HEK293 (cell line): ENCODE data around the gene FBP1.
A peak's percentile ranks its signal among the peaks of the same experiment; 100 is the strongest.

Experiments
- CTCF ChIA-PET: fragments of 350-600 bp; formaldehyde crosslinking; extraction: SDS; loops from one replicate; lab custom pipeline; 2021; ENCODE audit warnings: antibody characterized with exemption; lab: Yijun Ruan, JAX
- POLR2A ChIA-PET: fragments of 300-600 bp; formaldehyde crosslinking; extraction: SDS; loops from one replicate; lab custom pipeline; 2020; ENCODE audit warnings: antibody characterized with exemption, inconsistent platforms; lab: Yijun Ruan, JAX
- H3K27ac ChIP-seq: fragments of 200-500 bp; sonication (Bioruptor generic); 2 replicates; pipeline ENCODE4 v1.5.1; 2014; ENCODE audit warnings: low read depth, low read length, control low read depth, inconsistent platforms; ENCODE audit errors: extremely low read depth
- H3K36me3 ChIP-seq, 2 experiments: fragments of 200-500 bp in 1 of 2; sonication (Bioruptor generic) in 1 of 2; 1 replicate in 1 of 2; 2 replicates in 1 of 2; pipeline ENCODE4 v1.5.1; 2014 to 2017; ENCODE audit warnings: inconsistent platforms in 2 of 2, low read length in 2 of 2; ENCODE audit not compliant: control insufficient read depth in 2 of 2, insufficient read depth in 1 of 2
- H3K4me1 ChIP-seq: fragments of 200-500 bp; sonication (Bioruptor generic); 2 replicates; pipeline ENCODE4 v1.5.1; 2014; ENCODE audit warnings: mild to moderate bottlenecking, low read length, inconsistent platforms; ENCODE audit not compliant: control insufficient read depth, insufficient read depth
- H3K4me3 ChIP-seq: 2 replicates; pipeline ENCODE4 v1.5.1; 2011; ENCODE audit warnings: low read depth, mild to moderate bottlenecking, control low read depth, low read length, moderate library complexity
- H3K9me3 ChIP-seq: fragments of 200-500 bp; sonication (Bioruptor generic); 2 replicates; pipeline ENCODE4 v1.5.1; 2014; ENCODE audit warnings: low read depth, low read length, inconsistent platforms; ENCODE audit not compliant: control insufficient read depth, insufficient read depth
- ATF2 ChIP-seq: fragments of 450-650 bp; formaldehyde crosslinking; IDR thresholded peaks from 2 replicates; pipeline ENCODE4 v1.5.1; 2016; ENCODE audit warnings: missing biosample characterization, missing genetic modification characterization, low read depth
- CTCF ChIP-seq: fragments of 450-650 bp; formaldehyde crosslinking; IDR thresholded peaks from 2 replicates; pipeline ENCODE4 v1.5.1; 2016; ENCODE audit warnings: missing biosample characterization, missing genetic modification characterization
- ZBTB10 ChIP-seq: fragments of 450-650 bp; formaldehyde crosslinking; IDR thresholded peaks from 2 replicates; pipeline ENCODE4 v1.5.1; 2016; ENCODE audit warnings: missing biosample characterization, missing genetic modification characterization
- ZFP3 ChIP-seq: fragments of 450-650 bp; formaldehyde crosslinking; IDR thresholded peaks from 2 replicates; pipeline ENCODE4 v1.5.1; 2016; ENCODE audit warnings: low read depth, missing biosample characterization, missing genetic modification characterization
- ZIC2 ChIP-seq: fragments of 450-650 bp; formaldehyde crosslinking; IDR thresholded peaks from 2 replicates; pipeline ENCODE4 v1.5.1; 2016; ENCODE audit warnings: missing biosample characterization, missing genetic modification characterization
- ZNF133 ChIP-seq: fragments of 450-650 bp; formaldehyde crosslinking; IDR thresholded peaks from 2 replicates; pipeline ENCODE4 v1.5.1; 2016; ENCODE audit warnings: missing biosample characterization, missing genetic modification characterization
- ZNF146 ChIP-seq: fragments of 450-650 bp; formaldehyde crosslinking; IDR thresholded peaks from 2 replicates; pipeline ENCODE4 v1.5.1; 2016; ENCODE audit warnings: missing biosample characterization, missing genetic modification characterization
- ZNF169 ChIP-seq: fragments of 450-650 bp; formaldehyde crosslinking; IDR thresholded peaks from 2 replicates; pipeline ENCODE4 v1.5.1; 2016; ENCODE audit warnings: missing biosample characterization, missing genetic modification characterization
- ZNF274 ChIP-seq, 2 experiments: fragments of 200-500 bp in 1 of 2; fragments of 450-650 bp in 1 of 2; sonication (Bioruptor generic) in 1 of 2; formaldehyde crosslinking in 1 of 2; IDR thresholded peaks; 2 replicates each; pipeline versions ENCODE4 v1.5.1 to v1.6.1; 2014 to 2016; ENCODE audit warnings: borderline replicate concordance in 1 of 2, inconsistent platforms in 1 of 2, low read length in 1 of 2, missing biosample characterization in 1 of 2, missing genetic modification characterization in 1 of 2
- ZNF416 ChIP-seq: fragments of 450-650 bp; formaldehyde crosslinking; IDR thresholded peaks from 2 replicates; pipeline ENCODE4 v1.5.1; 2016; ENCODE audit warnings: missing biosample characterization, missing genetic modification characterization
- ZNF423 ChIP-seq: fragments of 450-650 bp; formaldehyde crosslinking; IDR thresholded peaks from 2 replicates; pipeline ENCODE4 v1.5.1; 2016; ENCODE audit warnings: missing biosample characterization, missing genetic modification characterization
- ZNF544 ChIP-seq: fragments of 450-650 bp; formaldehyde crosslinking; IDR thresholded peaks from 2 replicates; pipeline ENCODE4 v1.5.0; 2017; ENCODE audit warnings: missing biosample characterization, missing genetic modification characterization
- ZNF561 ChIP-seq: fragments of 450-650 bp; IDR thresholded peaks from 2 replicates; pipeline ENCODE4 v1.5.1; 2018; ENCODE audit warnings: missing biosample characterization, missing genetic modification characterization, borderline replicate concordance
- ZNF585B ChIP-seq: fragments of 450-650 bp; formaldehyde crosslinking; IDR thresholded peaks from 2 replicates; pipeline ENCODE4 v1.5.1; 2016; ENCODE audit warnings: missing biosample characterization, missing genetic modification characterization
- ZNF623 ChIP-seq: fragments of 450-650 bp; formaldehyde crosslinking; IDR thresholded peaks from 2 replicates; pipeline ENCODE4 v1.5.1; 2016; ENCODE audit warnings: missing biosample characterization, missing genetic modification characterization
- ZNF654 ChIP-seq: fragments of 450-650 bp; formaldehyde crosslinking; IDR thresholded peaks from 2 replicates; pipeline ENCODE4 v1.5.1; 2016; ENCODE audit warnings: low read depth, missing biosample characterization, missing genetic modification characterization
- ZNF791 ChIP-seq: fragments of 450-650 bp; formaldehyde crosslinking; IDR thresholded peaks from 2 replicates; pipeline ENCODE4 v1.5.1; 2016; ENCODE audit warnings: missing biosample characterization, missing genetic modification characterization
- ZSCAN30 ChIP-seq: fragments of 450-650 bp; IDR thresholded peaks from 2 replicates; pipeline ENCODE4 v1.5.1; 2018; ENCODE audit warnings: missing biosample characterization, mild to moderate bottlenecking, missing genetic modification characterization, moderate library complexity
- TF ChIP-seq, protein P1 (sequence below): fragments of 450-650 bp; formaldehyde crosslinking; IDR thresholded peaks from 2 replicates; pipeline ENCODE4 v1.5.1; 2016; ENCODE audit warnings: missing biosample characterization, missing genetic modification characterization
- TF ChIP-seq, protein P2 (sequence below): fragments of 450-650 bp; formaldehyde crosslinking; IDR thresholded peaks from 2 replicates; pipeline ENCODE4 v1.5.1; 2016; ENCODE audit warnings: missing biosample characterization, missing genetic modification characterization
- TF ChIP-seq, protein P3 (sequence below): fragments of 450-650 bp; formaldehyde crosslinking; IDR thresholded peaks from 2 replicates; pipeline ENCODE4 v1.5.1; 2016; ENCODE audit warnings: missing biosample characterization, missing genetic modification characterization

FBP1 gene

GRCh38 chr9:94685359-94685758 is 46.0 kb upstream of the FBP1 start:
- POLR2A ChIA-PET, result no interaction called here
- Histone ChIP-seq H3K4me1 (no peaks in the 10 kb centered on the region), H3K27ac (no peak overlapping the region), H3K36me3 (no peaks in the 10 kb centered on the region), H3K9me3 (no peaks in the 10 kb centered on the region), H3K4me3 (no peak overlapping the region)
- TF ChIP-seq ZNF133 (0 out of 2 replicates have a peak, but pooled peaks have one; percentile 21), ZNF416 (tag by site-specific recombination) (no peak)
- CTCF ChIA-PET, result interaction anchor here (0.8 to 1.5 kb wide), 3 partner anchors 12 to 19 kb away, joined by 3 read pairs; no protein-coding TSS in a partner anchor

- Histone ChIP-seq H3K36me3 (no peaks in the 10 kb centered on the region), H3K4me3 (no peak overlapping the region), H3K27ac (no peak overlapping the region), H3K9me3 (no peaks in the 10 kb centered on the region), H3K4me1 (no peaks in the 10 kb centered on the region)
- TF ChIP-seq ZIC2 (tag by site-specific recombination), result peak; percentile 21; the same call in 1 of the 2 replicates
- no peak for TF ChIP-seq ZNF544
- peak; percentile 89 for TF ChIP-seq ZNF654
- peak; percentile 87; the same call in 1 of the 2 replicates for TF ChIP-seq ZSCAN30
- TF ChIP-seq CTCF (tag by site-specific recombination), result peak; percentile 57; the same call in 1 of the 2 replicates
- CTCF ChIA-PET, result interaction anchor here (0.6 to 3.8 kb wide), 58 partner anchors 8 to 1649 kb away, joined by 3 to 133 read pairs (median 4); partner anchors contain the start of gene AOPEP
- POLR2A ChIA-PET, result interaction anchor here (1.1 kb wide), 1 partner anchor 12 kb away, joined by 3 read pairs; no protein-coding TSS in a partner anchor
Measured at GRCh38 chr9:94681508-94681907, 42.2 kb upstream of the FBP1 start.

DNA sequence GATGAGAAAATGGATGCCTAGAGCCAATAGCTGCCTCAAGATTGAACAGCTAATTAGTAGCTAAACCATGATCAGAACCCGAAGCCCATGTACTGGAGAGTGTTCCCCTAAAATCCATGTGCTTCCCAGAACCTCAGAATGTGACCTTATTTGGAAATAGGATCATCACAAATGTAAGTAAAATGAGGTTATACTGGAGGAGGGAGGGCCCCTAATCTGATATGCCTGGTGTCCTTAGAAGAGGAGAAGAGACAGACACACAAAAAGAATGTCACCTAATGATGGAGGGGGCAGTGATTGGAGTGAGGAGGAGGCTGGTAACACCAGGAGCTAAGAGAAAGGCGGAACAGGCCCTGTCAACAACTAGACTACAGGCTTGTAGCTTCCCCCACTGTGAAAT is 41.3 kb upstream of the FBP1 start:
- Histone ChIP-seq H3K27ac (no peak overlapping the region), H3K36me3 (no peaks in the 10 kb centered on the region), H3K4me3 (no peak overlapping the region), H3K4me1 (no peaks in the 10 kb centered on the region), H3K9me3 (no peaks in the 10 kb centered on the region)
- POLR2A ChIA-PET, result no interaction called here
- CTCF ChIA-PET, result interaction anchor here (0.7 to 3.8 kb wide), 39 partner anchors 7 to 858 kb away, joined by 3 to 133 read pairs (median 5); partner anchors contain the start of gene AOPEP
- no peak for TF ChIP-seq ZNF423
- TF ChIP-seq ZFP3, result no peak
- no peak for TF ChIP-seq ZNF623
- TF ChIP-seq, protein P1, sequence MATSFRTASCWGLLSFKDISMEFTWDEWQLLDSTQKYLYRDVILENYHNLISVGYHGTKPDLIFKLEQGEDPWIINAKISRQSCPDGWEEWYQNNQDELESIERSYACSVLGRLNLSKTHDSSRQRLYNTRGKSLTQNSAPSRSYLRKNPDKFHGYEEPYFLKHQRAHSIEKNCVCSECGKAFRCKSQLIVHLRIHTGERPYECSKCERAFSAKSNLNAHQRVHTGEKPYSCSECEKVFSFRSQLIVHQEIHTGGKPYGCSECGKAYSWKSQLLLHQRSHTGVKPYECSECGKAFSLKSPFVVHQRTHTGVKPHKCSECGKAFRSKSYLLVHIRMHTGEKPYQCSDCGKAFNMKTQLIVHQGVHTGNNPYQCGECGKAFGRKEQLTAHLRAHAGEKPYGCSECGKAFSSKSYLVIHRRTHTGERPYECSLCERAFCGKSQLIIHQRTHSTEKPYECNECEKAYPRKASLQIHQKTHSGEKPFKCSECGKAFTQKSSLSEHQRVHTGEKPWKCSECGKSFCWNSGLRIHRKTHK (tag by site-specific recombination), result no peak
- no peak for TF ChIP-seq ZBTB10 (tag by site-specific recombination)
- TF ChIP-seq, protein P2, sequence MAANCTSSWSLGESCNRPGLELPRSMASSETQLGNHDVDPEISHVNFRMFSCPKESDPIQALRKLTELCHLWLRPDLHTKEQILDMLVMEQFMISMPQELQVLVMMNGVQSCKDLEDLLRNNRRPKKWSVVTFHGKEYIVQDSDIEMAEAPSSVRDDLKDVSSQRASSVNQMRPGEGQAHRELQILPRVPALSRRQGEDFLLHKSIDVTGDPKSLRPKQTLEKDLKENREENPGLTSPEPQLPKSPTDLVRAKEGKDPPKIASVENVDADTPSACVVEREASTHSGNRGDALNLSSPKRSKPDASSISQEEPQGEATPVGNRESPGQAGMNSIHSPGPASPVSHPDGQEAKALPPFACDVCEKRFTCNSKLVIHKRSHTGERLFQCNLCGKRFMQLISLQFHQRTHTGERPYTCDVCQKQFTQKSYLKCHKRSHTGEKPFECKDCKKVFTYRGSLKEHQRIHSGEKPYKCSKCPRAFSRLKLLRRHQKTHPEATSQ (tag by site-specific recombination), result no peak
- no peak for TF ChIP-seq ZNF585B (tag by site-specific recombination)
- no peak for TF ChIP-seq ZNF274 (IDR thresholded peaks at IDR 0.05; ENCODE audit: low read length)
- no peak for TF ChIP-seq ZNF274 (tag by site-specific recombination; IDR thresholded peaks at IDR 0.05; ENCODE audit: borderline replicate concordance)
- TF ChIP-seq, protein P3, sequence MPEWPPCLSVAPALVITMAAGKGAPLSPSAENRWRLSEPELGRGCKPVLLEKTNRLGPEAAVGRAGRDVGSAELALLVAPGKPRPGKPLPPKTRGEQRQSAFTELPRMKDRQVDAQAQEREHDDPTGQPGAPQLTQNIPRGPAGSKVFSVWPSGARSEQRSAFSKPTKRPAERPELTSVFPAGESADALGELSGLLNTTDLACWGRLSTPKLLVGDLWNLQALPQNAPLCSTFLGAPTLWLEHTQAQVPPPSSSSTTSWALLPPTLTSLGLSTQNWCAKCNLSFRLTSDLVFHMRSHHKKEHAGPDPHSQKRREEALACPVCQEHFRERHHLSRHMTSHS, result no peak
- TF ChIP-seq ATF2 (tag by site-specific recombination), result no peak
- no peak for TF ChIP-seq ZNF146 (tag by site-specific recombination)
- no peak for TF ChIP-seq ZNF169 (tag by site-specific recombination)
- no peak for TF ChIP-seq ZNF791 (tag by site-specific recombination)
- TF ChIP-seq ZNF561 (tag by site-specific recombination), result no peak
